Right atrium auricular region (tissue), 2 donors: ENCODE measurements around the gene E4F1. TPM values are rescaled to one million over a fixed set of nuclear protein-coding genes. Genes with fewer than 3 reads are reported as not detected.

ENCODE experiments used
- DNase-seq: peaks from one replicate; pipeline ENCODE4 v3.0.0-alpha.2; 2019; ENCODE audit warnings: low spot score
- H3K27ac ChIP-seq, 2 donors: fragments of 200-600 bp; sonication (generic); 1 replicate in 1 of 2; 2 replicates in 1 of 2; pipeline ENCODE4 v1.5.1; 2016 to 2019
- H3K27me3 ChIP-seq, 2 donors: fragments of 200-600 bp; sonication (generic); one replicate each; pipeline versions ENCODE4 v1.5.1 to v1.6.0; 2017 to 2019
- H3K36me3 ChIP-seq: fragments of 200-600 bp; sonication (generic); one replicate; pipeline ENCODE4 v1.5.1; 2016
- H3K4me1 ChIP-seq, 2 donors: fragments of 200-600 bp; sonication (generic); one replicate each; pipeline versions ENCODE4 v1.5.1 to v1.6.0; 2017 to 2019
- H3K4me3 ChIP-seq, 2 donors: fragments of 200-600 bp; sonication (generic); 1 replicate in 1 of 2; 2 replicates in 1 of 2; pipeline ENCODE4 v1.5.1; 2017 to 2019; ENCODE audit warnings: mild to moderate bottlenecking in 1 of 2, moderate library complexity in 1 of 2
- H3K9me3 ChIP-seq, 2 donors: fragments of 200-600 bp; sonication (generic); one replicate each; pipeline ENCODE4 v1.5.1; 2019
- CTCF ChIP-seq, 2 donors: fragments of 200-600 bp; sonication (generic); IDR thresholded peaks; one replicate each; pipeline ENCODE4 v1.5.1; 2019; ENCODE audit warnings: antibody characterized with exemption in 2 of 2
- total RNA-seq, 2 donors: library from RNA; depleted of rRNA; stranded (reverse); fragments of >200 nt; gene quantifications; one replicate each; pipeline ENCODE4 v1.1.0, GENCODE V29; 2016

Gene E4F1
- total RNA-seq, 2 donors from 2014 or later = 10.0 to 16.7 TPM

DNA sequence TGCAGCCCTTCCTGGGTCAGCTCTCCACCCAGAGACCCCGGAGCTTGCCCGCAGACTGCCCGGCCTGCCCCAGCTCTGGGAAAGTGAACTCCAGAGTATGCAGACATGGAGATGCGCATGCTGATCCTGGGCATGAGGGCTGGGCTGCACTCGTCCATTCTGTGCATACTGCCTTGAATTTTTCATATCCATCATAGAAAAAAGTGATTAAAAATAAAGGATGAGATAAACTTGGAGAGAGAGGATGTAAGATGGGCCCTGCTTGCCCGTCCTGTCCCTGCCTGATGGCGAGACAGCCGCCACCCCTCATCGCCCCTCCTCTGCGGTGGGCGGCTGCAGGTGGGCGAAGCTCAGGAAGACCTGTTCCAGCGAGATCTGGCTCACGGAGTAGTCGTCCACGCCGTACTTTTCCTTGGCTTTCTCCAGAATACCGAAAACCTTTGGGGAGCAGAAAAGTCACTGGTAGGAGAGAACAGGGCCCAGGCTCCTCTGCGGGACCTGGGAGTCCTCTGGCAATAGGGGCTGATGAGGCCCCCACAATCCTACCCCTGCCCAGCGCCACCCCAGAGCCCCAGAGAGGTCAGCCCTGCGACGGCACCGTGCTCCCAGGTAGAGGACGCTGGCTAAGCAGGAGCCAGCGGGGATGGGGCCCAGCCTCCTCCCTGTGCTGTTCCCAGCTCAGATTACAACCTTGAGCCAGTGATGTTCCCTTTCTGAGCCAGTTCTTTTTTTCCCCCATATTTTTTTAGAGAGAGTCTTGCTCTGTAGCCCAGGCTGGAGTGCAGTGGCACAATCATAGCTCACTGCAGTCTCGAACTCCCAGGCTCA, 53.2 kb downstream of the E4F1 start:
- no peak for TF ChIP-seq CTCF (IDR thresholded peaks at IDR 0.05)
- H3K9me3 ChIP-seq = no peaks in the 10 kb centered on the region
- no peak overlapping the region for H3K27ac ChIP-seq
- DNase-seq = no peak
- H3K4me1 ChIP-seq = no peaks in the 10 kb centered on the region
- H3K36me3 ChIP-seq = peaks cover 3% of the 10 kb centered on the region
- no peak overlapping the region for H3K4me3 ChIP-seq
- no peaks in the 10 kb centered on the region for H3K27me3 ChIP-seq

GRCh38 chr16:2277466-2278271, 54.3 kb downstream of the E4F1 start:
- H3K4me3 ChIP-seq = no peak overlapping the region
- H3K9me3 ChIP-seq = no peaks in the 10 kb centered on the region
- TF ChIP-seq CTCF (IDR thresholded peaks at IDR 0.05) = no peak
- DNase-seq = no peak
- H3K27me3 ChIP-seq = no peaks in the 10 kb centered on the region
- no peaks in the 10 kb centered on the region for H3K4me1 ChIP-seq
- H3K36me3 ChIP-seq = peaks cover 3% of the 10 kb centered on the region
- no peak overlapping the region for H3K27ac ChIP-seq

GRCh38 chr16:2278272-2278608, 54.8 kb downstream of the E4F1 start:
- Histone ChIP-seq H3K4me1 (no peaks in the 10 kb centered on the region), H3K36me3 (peaks cover 3% of the 10 kb centered on the region), H3K9me3 (no peaks in the 10 kb centered on the region), H3K27me3 (no peaks in the 10 kb centered on the region), H3K4me3 (no peak overlapping the region), H3K27ac (no peak overlapping the region)
- TF ChIP-seq CTCF (IDR thresholded peaks at IDR 0.05) = no peak
- DNase-seq = no peak

- Histone ChIP-seq H3K27ac (no peak overlapping the region), H3K4me1 (no peaks in the 10 kb centered on the region), H3K4me3 (no peak overlapping the region), H3K27me3 (no peaks in the 10 kb centered on the region), H3K9me3 (no peaks in the 10 kb centered on the region), H3K36me3 (peaks cover 7% of the 10 kb centered on the region)
- TF ChIP-seq CTCF (IDR thresholded peaks at IDR 0.05) = no peak
- DNase-seq = no peak
Observed at GRCh38 chr16:2278956-2279800, 55.8 kb downstream of the E4F1 start.

- DNase-seq = no peak
- H3K4me3 ChIP-seq = no peak overlapping the region
- H3K27me3 ChIP-seq = no peaks in the 10 kb centered on the region
- no peaks in the 10 kb centered on the region for H3K4me1 ChIP-seq
- no peaks in the 10 kb centered on the region for H3K9me3 ChIP-seq
- H3K36me3 ChIP-seq = peaks cover 19% of the 10 kb centered on the region
- no peak for TF ChIP-seq CTCF (IDR thresholded peaks at IDR 0.05)
- H3K27ac ChIP-seq = no peak overlapping the region
Observed at GRCh38 chr16:2280461-2280860, 57.1 kb downstream of the E4F1 start.
